HG03457 (cell line): Measurements from ENCODE around the gene ALMS1.
"Not testable (repeated sequence)": the region's sequence is repeated elsewhere in the genome, so short reads cannot be mapped to it uniquely, and the experiment has no call there.

Experiments
- ATAC-seq: cut with Tn5 transposase; IDR thresholded peaks from one replicate; pipeline ENCODE4 v1.9.1; 2021; ENCODE audit warnings: moderate number of reproducible peaks; ENCODE audit not compliant: unreplicated experiment

Gene ALMS1

DNA sequence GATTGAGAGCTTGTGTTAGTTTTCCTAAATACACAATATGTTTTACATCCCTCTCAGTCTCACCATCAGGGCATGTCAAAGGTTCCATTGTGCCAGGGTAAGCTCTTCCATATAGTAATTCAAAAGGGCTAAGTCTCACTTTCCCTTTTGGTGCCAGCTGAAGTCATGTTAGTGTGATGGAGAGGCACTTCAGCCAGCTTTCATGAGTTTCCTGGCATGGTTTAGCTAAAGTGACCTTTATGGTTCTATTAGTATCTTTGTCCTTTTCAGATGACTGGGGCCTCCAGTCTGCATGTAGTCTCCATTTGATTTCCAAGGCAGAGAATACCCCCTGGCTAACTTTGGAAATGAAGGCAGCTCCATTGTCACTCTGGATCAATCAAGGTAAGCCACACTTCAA is 229.4 kb downstream of the ALMS1 start:
- no peak for ATAC-seq

GRCh38 chr2:73619925-73620324 is 234.3 kb downstream of the ALMS1 start:
- not testable (repeated sequence) for ATAC-seq

DNA sequence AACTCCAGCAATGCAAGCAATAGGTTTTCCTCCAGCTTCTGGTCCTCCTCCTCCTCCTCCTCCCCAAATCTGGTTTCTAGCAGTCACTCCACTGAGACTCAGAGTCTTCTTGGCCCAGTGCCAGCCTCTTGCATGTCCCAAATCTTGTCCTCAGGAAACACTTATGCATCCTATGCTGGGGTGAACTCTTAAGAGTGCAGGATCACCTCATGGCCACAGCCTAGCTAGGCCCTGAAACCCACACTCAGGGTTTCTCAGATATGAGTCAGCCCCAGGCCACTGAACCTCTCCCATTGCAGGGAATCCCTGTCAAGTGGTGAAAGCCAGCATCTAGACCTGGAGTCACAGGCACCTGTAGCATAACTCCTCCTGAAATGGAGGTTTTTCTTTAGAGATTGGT is 238.4 kb downstream of the ALMS1 start:
- not testable (repeated sequence) for ATAC-seq

GRCh38 chr2:73624625-73625024 is 239.0 kb downstream of the ALMS1 start:
- not testable (repeated sequence) for ATAC-seq

DNA sequence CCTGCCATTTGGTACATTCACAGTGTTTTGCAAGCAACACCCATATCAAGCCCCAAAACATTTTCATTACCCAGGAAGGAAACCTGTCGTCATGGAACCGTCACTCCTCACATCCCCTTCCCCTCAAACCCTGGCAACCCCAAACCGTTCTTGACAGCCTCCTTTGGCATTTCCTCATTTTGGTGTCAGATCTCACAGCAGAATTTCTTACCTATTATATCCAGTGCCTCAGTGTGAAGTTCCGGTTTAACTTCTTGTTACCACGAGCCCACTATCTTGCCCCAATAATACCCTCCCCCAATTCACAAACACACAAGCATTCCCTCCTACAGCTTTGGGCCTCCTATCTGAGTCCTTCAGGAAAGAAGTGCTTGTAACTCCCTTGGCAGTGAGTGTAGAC is 240.6 kb downstream of the ALMS1 start:
- not testable (repeated sequence) for ATAC-seq

DNA sequence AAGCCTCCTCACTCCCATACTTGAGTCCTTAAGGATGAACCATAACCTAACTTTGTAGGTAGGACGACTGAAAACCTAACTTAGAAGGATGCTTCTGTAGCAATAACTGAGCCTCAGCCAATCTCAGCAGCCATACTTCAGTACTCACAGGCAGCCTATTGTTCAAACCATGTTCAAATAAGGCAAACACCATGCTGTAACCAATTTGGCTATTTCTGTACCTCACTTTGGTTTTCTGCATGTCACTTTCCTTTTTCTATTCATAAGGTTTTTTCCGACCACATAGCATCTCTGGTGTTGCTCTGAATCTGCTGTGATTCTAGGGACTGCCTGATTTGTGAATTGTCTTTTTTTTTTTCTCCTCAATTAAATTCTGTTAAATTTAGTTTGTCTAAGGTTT is 242.9 kb downstream of the ALMS1 start:
- ATAC-seq: peak; percentile 53

DNA sequence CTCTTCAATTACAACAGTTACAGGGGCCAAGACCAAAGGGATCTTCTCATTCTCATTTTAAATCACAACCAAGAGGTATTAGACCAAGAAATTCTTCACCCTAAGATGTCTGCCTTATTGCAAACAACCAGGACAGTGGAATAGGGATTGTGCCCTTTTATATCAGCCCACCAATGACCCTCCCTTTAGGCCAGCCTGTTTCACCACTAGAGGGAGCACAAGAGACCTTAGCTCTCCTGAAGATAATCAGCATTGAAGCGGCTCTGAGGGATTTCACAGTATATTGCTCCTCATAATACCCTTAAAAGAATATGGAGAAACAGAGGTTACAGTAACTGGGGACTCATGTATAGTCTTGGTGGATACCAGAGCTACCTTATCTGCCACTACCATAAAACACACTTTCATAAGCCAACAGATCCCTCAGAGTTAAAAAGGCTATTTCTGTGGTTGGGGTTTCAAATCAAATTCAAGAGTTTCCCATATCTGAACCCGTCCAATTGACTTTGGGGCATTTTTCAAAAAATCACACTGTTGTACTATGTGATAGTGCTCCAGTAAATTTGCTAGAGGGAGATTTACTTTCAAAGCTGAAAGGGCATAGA is 245.1 kb downstream of the ALMS1 start:
- ATAC-seq: not testable (repeated sequence)

- ATAC-seq: not testable (repeated sequence)
Observed at GRCh38 chr2:73636977-73637376, 251.3 kb downstream of the ALMS1 start.

DNA sequence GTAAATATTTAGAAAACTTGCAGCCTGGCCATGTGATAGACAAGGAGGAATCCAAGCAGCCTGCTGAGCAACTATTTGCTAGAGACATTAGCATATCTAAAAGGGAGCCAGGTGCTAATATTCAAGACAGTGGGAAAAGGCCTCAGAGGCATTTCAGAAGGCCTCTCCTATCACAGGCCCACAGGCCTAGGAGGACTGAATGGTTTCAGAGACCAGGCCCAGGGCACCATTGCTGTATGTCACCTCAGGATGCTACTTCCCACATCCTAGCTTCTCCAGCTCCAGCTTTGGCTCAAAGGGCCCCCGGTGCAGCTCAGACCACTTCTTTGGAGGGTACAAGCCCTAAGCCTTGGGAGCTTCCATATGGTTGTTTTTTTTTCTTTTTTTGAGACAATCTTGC is 252.8 kb downstream of the ALMS1 start:
- ATAC-seq: no peak

DNA sequence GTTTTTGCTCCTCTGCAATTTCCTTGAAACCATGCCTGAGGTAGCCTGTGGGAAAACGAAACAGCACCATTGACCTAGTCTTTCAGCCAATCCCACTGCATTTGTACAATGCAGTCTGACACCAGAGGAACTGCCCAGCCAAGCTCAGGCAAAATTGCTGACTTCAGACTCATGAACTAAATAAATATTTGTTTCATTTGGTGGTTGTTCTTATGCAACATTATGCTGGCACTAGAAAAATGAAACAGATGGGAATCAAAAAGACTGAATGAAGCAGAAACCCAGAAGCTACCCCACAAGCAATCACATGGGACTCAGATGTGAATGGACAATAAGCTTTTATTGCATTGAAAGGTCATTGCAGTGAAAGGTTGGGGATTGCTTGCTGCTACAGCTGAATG is 254.9 kb downstream of the ALMS1 start:
- ATAC-seq: no peak

DNA sequence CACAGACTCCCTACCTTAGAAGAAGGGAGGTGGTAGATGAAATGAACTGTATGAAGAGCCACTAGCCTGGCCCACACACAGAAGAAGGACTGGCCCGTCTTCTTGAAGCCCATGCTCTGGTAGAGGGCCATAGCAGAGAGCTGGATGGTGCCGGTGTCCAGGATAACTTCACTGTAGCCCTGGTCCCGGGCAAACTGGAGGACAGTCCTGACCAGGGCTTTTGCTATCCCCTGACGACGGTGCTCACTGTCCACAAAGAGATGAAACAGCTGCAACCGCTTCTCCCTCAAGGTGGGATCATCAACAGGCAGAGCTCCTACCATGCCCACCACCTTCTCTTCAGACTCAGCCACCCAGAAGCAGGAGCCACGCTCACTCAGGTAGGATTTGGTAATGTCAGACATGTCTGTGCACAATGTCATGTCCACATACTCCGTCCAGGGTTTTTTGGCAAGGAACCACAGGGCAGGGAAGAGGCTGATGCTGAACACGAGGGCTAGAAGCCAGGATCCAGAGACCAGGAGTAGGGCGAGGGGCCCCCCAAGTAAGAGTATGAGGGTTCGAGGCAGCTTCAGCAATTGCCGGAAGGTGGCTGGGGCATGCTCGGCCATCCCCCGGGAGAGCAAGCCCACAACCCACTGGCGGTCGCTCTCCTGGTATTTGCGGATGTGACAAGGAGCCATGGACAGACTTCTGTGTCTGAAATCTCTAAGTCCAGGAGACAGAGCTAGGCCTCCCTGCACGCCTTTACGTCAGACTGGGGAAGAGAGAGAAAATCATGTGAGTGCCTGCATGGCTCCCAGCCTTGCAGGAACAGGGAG is 255.5 kb downstream of the ALMS1 start:
- ATAC-seq: no peak

GRCh38 chr2:73641767-73642062 is 256.1 kb downstream of the ALMS1 start:
- no peak for ATAC-seq

- ATAC-seq: no peak
Observed at GRCh38 chr2:73642338-73643018, 256.8 kb downstream of the ALMS1 start, which contains the start of gene NAT8. Gene NAT8, minus strand, starts transcription at chr2:73642422. Its CDS starts 794 bp downstream, at chr2:73641628.

DNA sequence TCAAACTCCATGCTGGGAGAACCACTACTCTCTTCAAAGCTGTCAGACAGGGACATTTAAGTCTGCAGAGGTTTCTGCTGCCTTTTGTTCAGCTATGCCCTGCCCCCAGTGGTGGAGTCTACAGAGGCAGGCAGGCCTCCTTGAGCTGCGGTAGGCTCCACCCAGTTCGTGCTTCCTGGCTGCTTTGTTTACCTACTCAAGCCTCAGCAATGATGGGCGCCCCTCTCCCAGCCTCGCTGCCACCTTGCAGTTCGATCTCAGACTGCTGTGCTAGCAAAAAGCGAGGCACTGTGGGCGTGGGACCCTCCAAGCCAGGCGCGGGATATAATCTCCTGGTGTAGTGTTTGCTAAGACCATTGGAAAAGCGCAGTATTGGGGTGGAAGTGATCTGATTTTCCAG is 262.1 kb downstream of the ALMS1 start:
- not testable (repeated sequence) for ATAC-seq

DNA sequence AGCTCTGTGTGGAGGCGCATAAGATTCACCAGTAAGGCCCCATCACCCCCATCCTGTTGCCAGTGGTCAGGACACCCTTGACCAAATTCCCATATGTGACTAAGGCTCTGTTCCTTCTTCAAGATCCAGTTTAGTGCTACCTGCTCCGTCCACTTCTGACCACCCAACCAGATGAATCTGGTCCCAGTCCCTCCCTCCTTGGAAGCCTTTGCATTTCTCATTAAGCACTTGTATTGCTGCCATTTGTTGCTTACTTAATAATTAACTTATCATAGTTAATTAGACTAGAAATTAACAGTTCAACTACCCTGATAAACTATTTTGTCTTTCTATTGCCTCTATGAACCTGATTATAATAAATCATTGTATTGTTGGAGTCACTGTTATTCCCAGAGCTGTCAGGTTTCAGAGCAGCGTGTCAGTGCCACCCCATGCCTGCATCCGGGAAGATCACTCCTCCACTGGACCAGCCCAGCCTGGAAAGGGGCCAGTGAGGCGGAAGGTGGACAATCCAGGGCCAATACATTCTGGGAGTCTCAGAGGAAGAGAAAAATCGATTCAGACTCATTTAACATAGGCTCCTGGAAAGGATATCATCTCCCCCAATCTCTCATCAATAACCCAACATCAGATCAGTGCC is 266.1 kb downstream of the ALMS1 start:
- ATAC-seq: no peak

DNA sequence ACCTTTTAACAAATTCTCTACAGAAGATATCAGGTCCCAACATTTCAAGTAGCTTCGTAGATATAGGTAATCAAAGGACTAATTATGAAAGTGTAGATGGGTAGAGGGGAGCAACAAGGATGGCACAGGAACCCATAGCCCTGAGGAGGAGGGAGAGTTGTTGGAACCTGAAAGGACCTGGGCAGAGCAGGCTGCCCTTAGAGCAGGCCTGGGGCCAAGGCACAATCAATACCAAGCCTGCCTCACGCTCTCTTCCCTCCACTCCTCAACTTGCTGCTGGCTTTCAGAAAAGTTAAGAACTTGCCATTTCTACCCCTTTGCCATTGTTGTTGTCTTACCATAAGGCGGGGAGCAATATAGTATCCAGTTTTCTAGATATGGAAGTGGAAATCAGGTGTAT is 266.7 kb downstream of the ALMS1 start:
- ATAC-seq: no peak

- no peak for ATAC-seq
Observed at GRCh38 chr2:73654175-73654574, 268.5 kb downstream of the ALMS1 start.
